ENCODE results near the gene JUN. TPM values are rescaled to one million over a fixed set of nuclear protein-coding genes. Genes with fewer than 3 reads are reported as not detected.
"Not testable (repeated sequence)": the region's sequence is repeated elsewhere in the genome, so short reads cannot be mapped to it uniquely, and the experiment has no call there.

JUN gene
- total RNA-seq, 3 donors from 2014 or later = 19.9 to 27.3 (median 24.5) TPM

GRCh38 chr1:58814251-58815068 is 30.6 kb upstream of the JUN start:
- no peaks in the 10 kb centered on the region for H3K9me3 Mint-ChIP-seq
- DNase-seq (no peak), ATAC-seq (no peak)
- no peaks in the 10 kb centered on the region for H3K27me3 Mint-ChIP-seq (ENCODE audit: low read depth)
- H3K4me3 Mint-ChIP-seq = peak overlapping the region; percentile 61
- peaks cover 46% of the 10 kb centered on the region for H3K4me1 Mint-ChIP-seq (ENCODE audit: low read depth)
- no peaks in the 10 kb centered on the region for H3K36me3 Mint-ChIP-seq (ENCODE audit: insufficient read depth)

GRCh38 chr1:58813801-58814200 is 30.0 kb upstream of the JUN start:
- H3K9me3 Mint-ChIP-seq = no peaks in the 10 kb centered on the region
- DNase-seq (no peak), ATAC-seq (no peak)
- H3K27me3 Mint-ChIP-seq (ENCODE audit: low read depth) = no peaks in the 10 kb centered on the region
- H3K36me3 Mint-ChIP-seq (ENCODE audit: insufficient read depth) = peaks cover 2% of the 10 kb centered on the region
- peaks cover 50% of the 10 kb centered on the region for H3K4me1 Mint-ChIP-seq (ENCODE audit: low read depth)
- H3K4me3 Mint-ChIP-seq = no peak overlapping the region

GRCh38 chr1:58813361-58813760 is 29.5 kb upstream of the JUN start:
- Mint-ChIP-seq H3K36me3 (ENCODE audit: insufficient read depth) (peaks cover 2% of the 10 kb centered on the region), H3K4me3 (no peak overlapping the region), H3K9me3 (no peaks in the 10 kb centered on the region), H3K4me1 (ENCODE audit: low read depth) (peaks cover 50% of the 10 kb centered on the region), H3K27me3 (ENCODE audit: low read depth) (no peaks in the 10 kb centered on the region)
- ATAC-seq (no peak), DNase-seq (no peak)

- Mint-ChIP-seq H3K9me3 (no peaks in the 10 kb centered on the region), H3K36me3 (ENCODE audit: insufficient read depth) (peaks cover 2% of the 10 kb centered on the region), H3K4me3 (no peak overlapping the region), H3K27me3 (ENCODE audit: low read depth) (no peaks in the 10 kb centered on the region), H3K4me1 (ENCODE audit: low read depth) (peaks cover 50% of the 10 kb centered on the region)
- ATAC-seq (no peak), DNase-seq (peak; percentile 36)
These were observed 29.1 kb upstream of the JUN start for GRCh38 chr1:58812926-58813325.

GRCh38 chr1:58812468-58812867 is 28.6 kb upstream of the JUN start:
- Mint-ChIP-seq H3K9me3 (no peaks in the 10 kb centered on the region), H3K4me1 (ENCODE audit: low read depth) (peaks cover 50% of the 10 kb centered on the region), H3K4me3 (no peak overlapping the region), H3K36me3 (ENCODE audit: insufficient read depth) (peaks cover 2% of the 10 kb centered on the region), H3K27me3 (ENCODE audit: low read depth) (no peaks in the 10 kb centered on the region)
- ATAC-seq = no peak
- no peak for DNase-seq

GRCh38 chr1:58811303-58811702 is 27.5 kb upstream of the JUN start:
- Mint-ChIP-seq H3K27me3 (ENCODE audit: low read depth) (no peaks in the 10 kb centered on the region), H3K4me1 (ENCODE audit: low read depth) (peaks cover 48% of the 10 kb centered on the region), H3K4me3 (no peak overlapping the region), H3K36me3 (ENCODE audit: insufficient read depth) (peaks cover 8% of the 10 kb centered on the region), H3K9me3 (no peaks in the 10 kb centered on the region)
- DNase-seq (no peak), ATAC-seq (no peak)

- no peaks in the 10 kb centered on the region for H3K27me3 Mint-ChIP-seq (ENCODE audit: low read depth)
- no peak for DNase-seq
- no peaks in the 10 kb centered on the region for H3K9me3 Mint-ChIP-seq
- H3K36me3 Mint-ChIP-seq (ENCODE audit: insufficient read depth) = peaks cover 21% of the 10 kb centered on the region
- H3K4me1 Mint-ChIP-seq (ENCODE audit: low read depth) = peaks cover 40% of the 10 kb centered on the region
- H3K4me3 Mint-ChIP-seq = no peak overlapping the region
- no peak for ATAC-seq
These were observed 25.6 kb upstream of the JUN start for GRCh38 chr1:58809325-58810010.

- peaks cover 29% of the 10 kb centered on the region for H3K4me1 Mint-ChIP-seq (ENCODE audit: low read depth)
- DNase-seq = no peak
- H3K9me3 Mint-ChIP-seq = no peaks in the 10 kb centered on the region
- H3K4me3 Mint-ChIP-seq = no peak overlapping the region
- no peaks in the 10 kb centered on the region for H3K27me3 Mint-ChIP-seq (ENCODE audit: low read depth)
- no peak for ATAC-seq
- H3K36me3 Mint-ChIP-seq (ENCODE audit: insufficient read depth) = peaks cover 21% of the 10 kb centered on the region
These were observed 24.2 kb upstream of the JUN start for GRCh38 chr1:58808077-58808476.

GRCh38 chr1:58805716-58806571 is 22.1 kb upstream of the JUN start:
- Mint-ChIP-seq H3K4me3 (no peak overlapping the region), H3K4me1 (ENCODE audit: low read depth) (peaks cover 13% of the 10 kb centered on the region), H3K36me3 (ENCODE audit: insufficient read depth) (peaks cover 25% of the 10 kb centered on the region), H3K27me3 (ENCODE audit: low read depth) (no peaks in the 10 kb centered on the region), H3K9me3 (no peaks in the 10 kb centered on the region)
- ATAC-seq (no peak), DNase-seq (no peak)

GRCh38 chr1:58804853-58805565 is 21.2 kb upstream of the JUN start:
- DNase-seq (no peak), ATAC-seq (no peak)
- peaks cover 25% of the 10 kb centered on the region for H3K36me3 Mint-ChIP-seq (ENCODE audit: insufficient read depth)
- H3K4me1 Mint-ChIP-seq (ENCODE audit: low read depth) = peaks cover 12% of the 10 kb centered on the region
- no peak overlapping the region for H3K4me3 Mint-ChIP-seq
- H3K9me3 Mint-ChIP-seq = no peaks in the 10 kb centered on the region
- no peaks in the 10 kb centered on the region for H3K27me3 Mint-ChIP-seq (ENCODE audit: low read depth)

GRCh38 chr1:58803858-58804257 is 20.0 kb upstream of the JUN start:
- ATAC-seq (no peak), DNase-seq (no peak)
- Mint-ChIP-seq H3K27me3 (ENCODE audit: low read depth) (no peaks in the 10 kb centered on the region), H3K4me1 (ENCODE audit: low read depth) (peaks cover 6% of the 10 kb centered on the region), H3K9me3 (no peaks in the 10 kb centered on the region), H3K36me3 (ENCODE audit: insufficient read depth) (peaks cover 23% of the 10 kb centered on the region), H3K4me3 (no peak overlapping the region)

- no peaks in the 10 kb centered on the region for H3K9me3 Mint-ChIP-seq
- H3K4me3 Mint-ChIP-seq = no peak overlapping the region
- peaks cover 6% of the 10 kb centered on the region for H3K4me1 Mint-ChIP-seq (ENCODE audit: low read depth)
- ATAC-seq (no peak), DNase-seq (no peak)
- no peaks in the 10 kb centered on the region for H3K27me3 Mint-ChIP-seq (ENCODE audit: low read depth)
- H3K36me3 Mint-ChIP-seq (ENCODE audit: insufficient read depth) = peaks cover 26% of the 10 kb centered on the region
These were observed 19.0 kb upstream of the JUN start for GRCh38 chr1:58802640-58803399.

- H3K4me1 Mint-ChIP-seq (ENCODE audit: low read depth); H3K9me3 Mint-ChIP-seq; H3K27me3 Mint-ChIP-seq (ENCODE audit: low read depth); ATAC-seq; DNase-seq; H3K4me3 Mint-ChIP-seq: not testable (repeated sequence)
- H3K36me3 Mint-ChIP-seq (ENCODE audit: insufficient read depth) = peaks cover 23% of the 10 kb centered on the region
These were observed 17.4 kb upstream of the JUN start for GRCh38 chr1:58801286-58801685.
